Stimulated activated CD8-positive, alpha-beta memory T cell treated with anti-CD3 and anti-CD28 coated beads, Interleukin-12 subunit alpha, Interleukin-12 subunit beta, amount 100 ng/mL, for 1 hour (primary cell): ENCODE data around the gene FAM53A.
"Not testable (repeated sequence)": the region's sequence is repeated elsewhere in the genome, so short reads cannot be mapped to it uniquely, and the experiment has no call there.

Experiments used
- DNase-seq: peaks from one replicate; pipeline ENCODE4 v3.0.0-alpha.2; 2020; ENCODE audit warnings: low read depth

FAM53A gene

DNA sequence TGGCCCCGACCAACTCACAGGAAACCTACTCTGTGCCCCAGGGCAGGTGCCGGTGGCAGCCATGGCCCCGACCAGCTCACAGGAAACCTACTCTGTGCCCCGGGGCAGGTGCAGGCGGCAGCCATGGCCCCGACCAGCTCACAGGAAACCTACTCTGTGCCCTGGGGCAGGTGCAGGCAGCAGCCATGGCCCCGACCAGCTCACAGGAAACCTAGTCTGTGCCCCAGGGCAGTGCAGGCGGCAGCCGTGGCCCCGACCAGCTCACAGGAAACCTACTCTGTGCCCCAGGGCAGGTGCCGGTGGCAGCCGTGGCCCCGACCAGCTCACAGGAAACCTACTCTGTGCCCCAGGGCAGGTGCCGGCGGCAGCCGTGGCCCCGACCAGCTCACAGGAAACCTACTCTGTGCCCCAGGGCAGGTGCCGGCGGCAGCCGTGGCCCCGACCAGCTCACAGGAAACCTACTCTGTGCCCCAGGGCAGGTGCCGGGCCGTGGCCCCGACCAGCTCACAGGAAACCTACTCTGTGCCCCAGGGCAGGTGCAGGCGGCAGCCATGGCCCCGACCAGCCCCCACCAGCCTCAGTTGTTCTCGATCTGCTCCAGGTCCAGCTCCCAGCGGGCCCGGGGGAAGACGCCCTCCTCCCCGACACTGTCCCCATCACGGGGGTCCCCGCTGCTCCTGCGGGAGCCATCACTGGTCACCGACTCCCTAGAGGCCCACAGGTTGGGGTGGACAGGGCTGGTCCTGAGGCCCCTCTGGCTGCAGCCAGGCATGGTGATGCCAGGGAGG, 43.2 kb downstream of the FAM53A start:
- DNase-seq: not testable (repeated sequence)

DNA sequence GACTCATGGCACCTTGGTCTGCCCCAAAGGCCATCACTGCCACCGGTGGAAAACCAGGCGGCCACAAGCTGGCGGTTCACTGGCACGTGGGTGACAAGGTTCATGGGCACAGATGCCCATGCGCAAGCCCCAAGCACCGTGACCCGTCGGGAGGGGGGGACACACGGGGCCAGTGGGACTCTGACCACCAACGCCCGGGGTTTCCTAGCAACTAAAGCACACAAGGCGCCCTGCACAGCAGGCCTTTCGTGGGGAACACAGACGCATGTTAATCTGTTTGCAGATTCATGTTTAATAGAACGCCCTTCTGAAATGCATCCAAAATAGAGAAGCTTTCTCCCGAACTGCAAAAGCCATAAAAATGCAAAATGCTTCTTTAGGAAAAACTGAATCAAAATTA, 43.9 kb downstream of the FAM53A start:
- no peak for DNase-seq

DNA sequence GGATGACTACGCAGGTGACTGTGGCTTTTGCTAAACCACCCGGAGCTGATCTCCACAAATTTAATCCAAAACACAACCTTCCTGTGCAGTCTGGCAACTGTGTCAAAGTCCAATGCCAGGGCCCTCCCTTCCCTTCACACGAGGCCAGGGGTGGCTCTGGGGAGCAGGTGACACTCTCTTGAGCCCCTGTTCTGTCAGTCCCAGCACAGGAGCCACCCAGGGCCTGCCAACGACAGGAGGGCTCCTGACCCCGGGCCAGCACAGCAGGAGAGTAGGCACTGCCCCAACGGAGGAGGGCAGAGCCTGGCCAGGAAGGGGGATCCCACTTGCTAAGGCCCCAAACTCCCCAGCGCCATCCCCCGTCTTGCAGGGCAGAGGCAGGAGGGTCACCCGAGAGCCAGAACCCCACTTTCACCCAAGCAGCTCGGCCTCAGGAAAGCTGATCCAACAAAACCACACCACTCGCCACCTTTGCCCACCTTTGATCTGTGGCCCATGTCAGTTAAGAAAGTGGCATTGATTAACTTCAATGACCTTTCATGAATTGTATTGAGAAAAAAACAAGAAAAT, 44.7 kb downstream of the FAM53A start:
- no peak for DNase-seq

DNA sequence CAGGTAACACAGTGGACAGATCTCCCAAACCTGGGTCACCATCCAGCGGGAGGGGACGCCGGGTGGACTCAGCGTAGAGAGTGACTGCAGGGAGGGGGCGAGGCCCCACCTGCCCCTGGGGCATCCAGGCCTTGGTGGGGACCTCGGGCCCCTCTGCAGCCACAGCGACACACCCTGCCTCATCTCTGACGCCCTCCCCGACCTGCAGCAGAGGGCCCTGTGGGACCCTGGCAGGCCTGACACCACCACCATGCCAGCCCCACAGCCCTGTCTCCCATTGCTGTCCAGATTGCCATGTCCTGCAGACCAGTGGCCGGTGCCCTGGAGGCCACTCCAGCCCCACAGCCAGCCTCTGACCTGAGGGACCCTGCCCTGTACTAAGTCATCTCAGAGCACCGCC, 45.2 kb downstream of the FAM53A start:
- no peak for DNase-seq

DNA sequence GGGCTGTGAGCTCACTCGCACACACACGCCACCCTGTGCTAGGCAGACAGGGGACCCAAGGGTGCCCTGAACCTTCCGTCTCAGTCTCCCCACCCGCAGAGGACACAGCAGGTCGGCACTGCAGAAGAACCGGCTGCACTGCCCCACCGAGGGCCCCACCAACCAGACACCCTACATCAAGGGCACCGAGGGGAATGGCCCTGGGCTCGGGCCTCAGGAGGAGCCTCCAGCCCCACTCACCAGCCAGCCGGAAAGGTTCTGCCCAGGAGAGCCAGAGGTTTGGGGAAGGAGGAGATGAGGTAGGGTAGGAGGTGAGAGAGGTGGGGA, 45.9 kb downstream of the FAM53A start:
- no peak for DNase-seq

DNA sequence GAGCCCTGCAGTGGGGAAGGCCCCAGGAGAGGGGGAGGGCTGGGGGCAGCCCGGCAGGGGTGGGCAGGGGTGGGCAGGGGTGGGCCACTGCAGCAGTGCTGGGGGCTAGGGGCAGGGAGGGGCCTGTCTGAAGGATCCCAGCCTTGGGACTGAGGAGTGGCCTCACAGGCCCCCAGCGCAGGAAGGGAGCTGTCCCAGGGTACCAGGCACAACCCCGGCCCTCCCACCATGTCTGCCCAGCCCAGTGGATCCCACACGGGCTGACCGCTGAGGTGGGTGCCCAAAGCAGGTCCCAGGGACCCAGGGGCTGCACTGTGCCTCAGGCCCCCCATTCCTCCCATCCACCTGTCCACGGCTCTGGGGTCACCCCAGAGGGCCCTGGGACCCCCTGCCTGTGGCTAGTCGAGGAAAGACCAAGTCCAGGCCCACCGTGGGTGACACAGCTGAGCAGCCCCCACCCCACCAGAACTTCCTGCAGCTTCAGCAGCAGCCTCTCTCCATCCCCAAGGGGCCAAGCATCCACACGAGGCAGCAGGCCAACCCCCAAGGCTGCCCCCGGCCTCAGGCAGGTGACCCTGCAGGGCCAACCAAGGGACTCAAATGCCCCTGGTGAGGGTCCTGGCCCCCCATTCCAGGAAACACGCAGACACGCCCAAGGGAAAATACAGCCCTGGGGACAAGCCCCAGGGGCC, 46.4 kb downstream of the FAM53A start:
- DNase-seq: no peak

DNA sequence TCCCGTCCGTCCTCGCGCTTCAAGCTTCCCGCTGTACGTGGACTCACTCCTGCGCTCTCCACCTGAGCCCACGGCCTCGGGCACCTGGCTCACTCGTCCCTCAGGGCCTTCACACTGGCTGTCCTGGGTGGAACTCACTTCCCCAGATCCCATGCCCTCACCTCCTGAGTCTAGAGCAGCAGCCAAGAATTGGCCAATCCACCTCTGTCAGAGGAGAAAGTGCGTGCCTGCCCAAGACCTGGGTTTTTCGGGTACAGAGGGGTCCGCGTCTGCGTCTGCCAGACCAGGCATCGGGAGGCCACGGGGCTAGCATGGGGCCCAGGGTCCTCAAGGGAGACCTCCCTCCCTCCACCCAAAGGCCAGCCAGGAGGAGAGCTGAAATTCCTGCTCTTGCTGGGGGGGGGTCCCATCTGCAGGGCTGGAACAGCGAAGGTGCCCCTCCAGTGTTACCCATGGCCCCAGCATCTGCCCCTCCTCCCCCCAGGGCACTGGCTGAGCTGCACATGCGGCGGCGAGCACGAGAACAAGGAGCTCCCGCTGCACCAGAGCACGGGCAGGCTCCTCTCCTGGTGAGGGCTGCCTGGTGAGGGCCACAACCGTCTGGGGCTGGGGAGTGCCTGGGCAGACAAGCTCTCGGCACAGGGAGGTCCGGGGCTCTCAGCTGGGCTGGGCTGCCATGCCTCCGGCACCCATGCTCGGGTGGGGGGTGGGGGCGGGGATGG, 47.5 kb downstream of the FAM53A start:
- no peak for DNase-seq

DNA sequence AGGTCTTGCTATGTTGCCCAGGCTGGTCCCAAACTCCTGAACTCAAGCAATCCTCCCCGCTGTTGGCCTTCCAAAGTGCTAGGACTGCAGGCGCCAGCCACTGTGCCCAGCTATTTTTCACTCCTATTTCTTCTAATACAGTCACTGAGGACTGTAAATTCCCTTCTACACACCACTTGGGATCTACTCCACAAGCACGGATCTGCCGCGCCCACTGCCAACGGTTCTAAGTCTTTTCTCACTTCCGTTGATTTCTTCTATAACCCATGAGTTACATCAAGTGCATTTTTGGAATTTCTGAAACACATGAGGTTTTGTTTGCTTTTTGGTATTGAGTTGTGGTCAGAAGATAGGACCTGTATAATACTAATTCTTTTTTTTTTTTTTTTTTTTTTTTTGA, 48.6 kb downstream of the FAM53A start:
- DNase-seq: no peak

DNA sequence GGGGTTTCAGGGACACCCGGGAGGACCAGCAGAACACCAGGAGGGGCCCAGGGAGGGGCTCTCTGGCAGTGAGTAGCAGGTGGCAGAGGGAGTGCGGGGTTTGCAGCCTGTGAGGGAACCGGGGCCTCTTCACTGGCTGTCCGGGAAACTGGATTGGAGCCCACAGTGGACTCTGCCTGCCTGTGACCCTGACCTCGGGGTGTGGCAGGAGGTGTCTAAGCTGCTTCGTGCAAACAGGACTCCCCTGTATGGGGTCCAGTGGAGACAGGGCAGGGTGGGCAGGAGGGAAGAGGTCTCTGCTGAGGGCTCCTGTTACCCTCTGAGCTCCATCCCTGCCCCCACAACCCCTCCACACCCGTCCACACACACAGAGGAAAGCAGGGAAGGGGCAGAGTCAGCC, 50.1 kb downstream of the FAM53A start:
- no peak for DNase-seq

DNA sequence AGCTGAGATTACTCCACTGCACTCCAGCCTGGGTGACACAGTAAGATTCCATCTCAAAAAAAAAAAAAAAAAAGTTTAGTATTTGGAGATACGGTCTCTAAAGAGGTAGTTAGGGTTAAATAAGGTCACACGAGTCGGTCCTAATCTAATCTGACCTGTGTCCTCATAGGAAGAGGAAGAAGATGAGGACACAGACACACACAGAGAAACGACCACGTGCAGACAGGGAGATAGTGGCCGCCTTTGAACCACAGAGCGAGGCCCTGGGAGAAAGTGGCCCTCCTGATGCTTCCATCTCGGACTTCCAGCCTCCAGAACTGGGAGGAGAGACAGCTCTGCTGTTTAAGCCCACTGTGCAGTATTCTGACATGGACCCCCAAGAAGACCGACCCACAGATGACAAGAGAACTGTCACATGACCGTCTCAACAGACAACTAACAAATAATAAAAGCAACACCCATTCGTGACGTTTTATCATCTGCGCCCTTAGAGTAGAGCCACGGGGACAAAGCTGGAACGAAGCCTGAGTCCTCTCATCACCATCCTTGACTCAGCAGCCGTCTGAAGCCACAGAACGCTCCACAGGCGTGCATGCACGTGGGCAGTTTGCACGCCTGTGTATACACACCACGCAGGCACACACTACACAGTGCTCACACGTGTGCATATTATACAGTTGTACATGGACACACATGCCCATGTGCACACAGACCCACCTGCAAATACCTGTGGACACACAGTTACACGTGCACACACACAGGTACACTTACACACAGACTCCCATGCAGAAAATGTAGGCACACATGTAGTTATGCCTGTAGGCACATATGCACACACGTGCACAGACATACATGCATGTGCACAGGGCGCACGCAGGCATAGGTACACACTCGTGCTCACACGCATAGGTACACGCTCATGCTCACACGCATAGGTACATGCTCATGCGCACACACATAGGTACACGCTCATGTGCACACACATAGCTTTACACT, 51.7 kb downstream of the FAM53A start:
- DNase-seq: no peak

DNA sequence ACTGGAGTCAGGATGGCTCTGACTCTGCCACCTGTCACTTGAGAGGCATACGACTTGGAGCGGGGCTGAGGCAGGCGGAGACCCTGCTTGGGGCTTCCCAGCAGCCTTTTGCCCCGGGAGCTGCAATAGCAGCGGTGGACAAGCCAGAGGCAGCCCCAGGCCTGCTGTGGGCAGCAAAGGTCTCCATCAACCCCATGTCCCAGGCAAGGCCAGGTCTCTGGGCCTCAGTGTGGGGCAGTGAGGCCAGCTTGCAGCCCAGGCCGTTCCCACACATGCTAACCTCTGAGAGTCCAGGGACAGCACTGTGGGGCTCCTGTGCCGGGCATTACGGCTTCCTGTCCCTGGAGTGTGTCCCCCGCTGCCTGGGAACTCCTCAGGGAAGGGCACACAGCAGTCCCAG, 53.0 kb downstream of the FAM53A start:
- DNase-seq: no peak

DNA sequence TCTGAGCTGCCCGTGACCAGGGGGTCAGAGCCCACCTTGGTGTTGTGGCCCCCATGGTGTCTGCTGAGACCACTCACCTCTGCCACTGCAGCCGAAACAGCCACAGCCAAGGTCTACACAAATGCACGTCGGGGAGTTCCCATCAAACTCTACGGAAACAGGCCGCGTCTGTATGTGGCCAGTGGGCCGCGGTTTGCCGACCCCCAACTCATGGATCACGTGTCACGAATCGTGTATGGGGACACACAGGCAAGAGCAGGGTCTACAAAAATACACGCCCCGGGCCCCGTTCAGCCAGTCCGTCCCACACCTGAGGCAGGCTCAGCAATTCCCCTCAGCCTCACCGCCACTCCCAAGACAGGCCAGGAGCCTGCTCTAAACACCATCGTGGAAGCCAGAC, 53.8 kb downstream of the FAM53A start:
- DNase-seq: no peak

DNA sequence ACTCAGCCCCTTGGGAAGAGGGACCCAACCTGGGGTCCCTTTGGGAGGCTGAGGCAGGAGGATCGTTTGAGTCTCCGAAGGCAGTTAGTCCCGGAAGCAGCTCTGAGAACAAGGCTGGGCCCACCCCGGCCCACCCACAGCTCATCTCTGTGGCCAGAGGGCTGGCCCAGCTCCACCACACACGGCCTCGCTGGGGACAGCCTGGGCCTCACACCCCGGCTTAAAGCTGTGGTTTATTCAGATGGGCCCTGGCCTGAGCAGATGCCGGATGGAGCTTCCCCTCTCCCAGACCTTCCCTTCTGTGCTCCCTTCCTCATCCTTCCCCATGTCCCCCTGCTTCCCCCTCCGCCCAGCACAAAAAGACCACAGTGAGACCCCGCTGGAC, 54.4 kb downstream of the FAM53A start:
- DNase-seq: no peak

DNA sequence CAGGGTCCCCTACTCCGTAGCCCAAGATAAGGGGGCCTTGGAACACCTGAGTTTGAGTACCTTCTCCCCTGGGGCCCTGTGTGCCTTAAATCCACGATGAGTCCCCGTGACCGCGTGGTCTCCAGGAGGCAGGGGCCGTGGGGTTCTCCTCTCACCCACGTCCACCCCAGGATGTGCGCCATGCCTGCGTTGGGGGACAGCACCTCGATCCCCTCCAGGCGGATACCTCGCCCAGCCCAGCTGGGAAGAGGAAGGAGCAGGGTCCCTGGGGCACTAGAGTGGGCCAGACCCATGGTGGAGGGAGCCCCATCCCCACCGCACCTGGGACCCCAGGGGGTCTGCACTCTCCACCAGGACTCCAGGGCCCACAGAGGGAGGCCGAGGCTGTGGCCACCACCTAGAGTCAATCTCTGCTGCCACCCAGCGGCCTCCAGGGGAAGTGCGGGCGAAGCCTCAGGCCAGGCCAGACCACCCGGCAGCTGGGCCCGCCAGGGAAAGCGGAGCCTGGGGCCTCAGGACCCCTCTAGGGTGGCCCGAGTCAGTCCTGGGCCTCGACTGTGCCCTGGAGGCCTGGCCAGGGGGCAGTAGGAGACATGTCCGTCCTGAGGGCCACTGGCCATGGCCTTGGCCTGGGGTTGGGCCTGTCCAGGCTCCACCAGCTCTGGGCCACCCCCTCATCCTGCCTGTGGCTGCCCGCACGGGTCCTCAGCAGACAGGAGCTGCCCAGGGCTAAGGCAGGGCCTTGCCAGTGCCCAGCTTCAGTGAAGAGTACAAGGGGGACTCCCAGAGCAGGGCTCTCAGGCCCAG, 55.0 kb downstream of the FAM53A start:
- peak; percentile 55 for DNase-seq

DNA sequence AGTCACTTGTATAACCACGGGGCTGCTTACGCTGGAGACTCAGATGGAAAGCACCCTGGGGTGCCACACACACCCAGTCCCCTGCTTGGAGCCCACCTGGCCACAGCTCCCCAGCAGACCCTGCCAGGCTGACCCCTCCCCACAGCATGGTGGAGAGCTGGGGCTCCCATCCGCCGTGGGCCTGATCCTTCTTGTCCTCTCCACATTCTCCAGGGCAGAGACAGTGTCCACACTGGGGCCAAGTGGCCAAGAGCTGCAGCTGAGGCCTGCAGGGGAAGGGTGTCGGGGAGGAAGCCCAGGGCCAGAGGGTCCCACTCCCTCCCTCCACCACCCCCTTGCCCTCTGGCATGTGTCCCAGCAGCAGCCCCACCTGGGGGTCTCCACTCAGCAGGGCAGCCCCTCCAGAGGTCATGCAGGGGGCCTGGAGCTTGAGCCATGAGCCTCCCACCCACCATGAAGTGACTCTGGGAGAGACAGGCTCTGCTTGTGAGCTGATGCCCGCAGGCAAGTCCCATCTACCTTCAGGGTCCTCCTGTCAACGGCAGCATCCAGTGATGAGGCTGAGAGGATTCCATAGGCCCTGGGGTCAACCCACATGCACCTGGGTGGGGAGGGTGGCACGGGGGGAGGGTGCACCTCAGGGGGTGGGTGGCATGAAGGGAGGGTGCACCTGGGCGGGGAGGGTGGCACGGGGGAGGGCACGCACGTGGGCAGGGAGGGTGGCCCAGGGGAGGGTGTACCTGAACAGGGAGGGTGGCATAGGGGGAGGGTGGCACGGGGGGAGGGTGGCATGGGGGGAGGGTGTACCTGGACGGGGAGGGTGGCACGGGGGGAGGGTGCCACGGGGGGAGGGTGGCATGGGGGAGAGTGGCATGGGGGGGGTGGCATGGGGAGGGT, 56.4 kb downstream of the FAM53A start:
- DNase-seq: no peak

DNA sequence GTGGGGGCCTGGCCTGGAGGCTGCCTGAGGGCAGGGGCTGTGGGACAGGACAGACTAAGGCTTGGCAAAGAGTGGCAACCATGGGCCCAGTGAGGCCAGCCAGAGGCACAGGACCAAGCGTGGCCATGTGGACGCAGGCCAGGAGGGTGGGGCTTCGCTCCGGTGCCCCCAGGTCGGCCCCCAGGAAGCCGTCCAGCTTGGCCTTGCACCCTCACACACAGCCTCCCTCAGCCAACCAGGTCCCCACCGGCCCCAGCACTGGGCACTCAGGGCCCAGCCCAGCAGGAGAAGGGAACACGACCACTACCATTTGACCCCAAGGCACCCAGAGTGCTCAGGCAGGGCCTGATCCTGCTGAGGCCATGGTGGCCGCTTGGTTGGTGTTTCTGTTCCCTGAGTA, 57.2 kb downstream of the FAM53A start:
- no peak for DNase-seq

DNA sequence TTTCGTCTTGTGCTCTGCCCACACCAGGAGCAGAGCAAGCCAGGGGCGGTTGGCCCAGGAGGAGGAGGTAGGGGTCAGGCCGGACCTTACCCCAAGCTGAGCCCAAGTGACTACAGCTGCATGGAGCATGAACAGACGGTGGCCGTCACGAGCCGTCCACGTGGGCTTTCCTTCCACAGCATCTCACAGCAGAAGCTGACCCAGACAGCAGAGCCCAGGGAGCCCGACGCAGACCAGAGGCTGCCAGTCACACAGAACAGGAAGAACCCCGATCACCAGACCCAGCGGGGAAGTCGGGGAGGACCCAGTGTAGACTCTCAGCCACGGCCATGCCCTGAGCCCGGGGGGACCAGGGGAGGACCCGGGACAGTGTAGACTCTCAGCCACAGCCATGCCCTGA, 58.0 kb downstream of the FAM53A start:
- DNase-seq: no peak

DNA sequence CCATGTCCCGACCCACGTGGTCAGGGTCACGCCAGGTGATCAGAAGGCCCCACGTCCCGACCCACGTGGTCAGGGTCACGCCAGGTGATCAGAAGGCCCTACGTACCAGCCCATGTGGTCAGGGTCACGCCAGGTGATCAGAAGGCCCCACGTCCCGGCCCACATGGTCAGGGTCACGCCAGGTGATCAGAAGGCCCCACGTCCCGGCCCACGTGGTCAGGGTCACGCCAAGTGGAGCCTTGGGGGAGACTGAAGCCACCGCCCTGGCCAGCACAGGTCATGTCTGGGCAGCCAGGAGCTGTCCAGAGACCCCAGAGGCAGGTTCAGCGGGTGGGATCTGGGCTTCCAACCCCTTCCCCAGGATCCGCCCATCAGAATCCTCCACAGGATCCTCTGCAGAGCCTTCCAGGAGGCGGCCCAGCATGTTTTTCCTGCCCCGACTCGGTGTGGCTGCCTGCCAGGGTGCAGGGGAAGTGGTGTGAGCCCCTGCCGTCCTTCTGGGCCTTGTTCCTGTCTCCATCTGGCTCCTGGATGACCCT, 58.4 kb downstream of the FAM53A start:
- no peak for DNase-seq

DNA sequence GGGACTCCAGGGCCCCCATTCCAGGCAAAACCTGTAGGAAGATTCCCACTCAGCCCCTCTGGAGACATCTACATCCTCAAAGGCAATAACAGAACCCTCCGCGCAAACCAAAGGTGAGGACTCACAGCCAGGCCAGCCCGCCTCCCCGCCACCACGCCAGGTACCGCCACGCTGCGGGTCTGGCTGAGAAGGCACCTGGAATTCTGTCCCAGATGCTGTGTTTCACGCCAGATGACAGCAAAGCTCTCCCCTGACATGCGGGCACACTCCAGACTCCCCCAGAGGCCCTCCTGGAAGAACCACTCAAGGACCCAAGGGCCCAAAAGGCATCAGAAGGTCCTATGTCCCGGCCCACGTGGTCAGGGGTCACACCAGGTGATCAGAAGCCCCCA, 59.6 kb downstream of the FAM53A start:
- no peak for DNase-seq
